ENCODE data around the gene MAGEB17. TPM values are rescaled to one million over a fixed set of nuclear protein-coding genes. Genes with fewer than 3 reads are reported as not detected.
"Not testable (repeated sequence)": the region's sequence is repeated elsewhere in the genome, so short reads cannot be mapped to it uniquely, and the experiment has no call there.

The MAGEB17 gene
- polyA plus RNA-seq, 1 of the 3 experiments (the other 2 are of a cell fraction) = 0.13 TPM

DNA sequence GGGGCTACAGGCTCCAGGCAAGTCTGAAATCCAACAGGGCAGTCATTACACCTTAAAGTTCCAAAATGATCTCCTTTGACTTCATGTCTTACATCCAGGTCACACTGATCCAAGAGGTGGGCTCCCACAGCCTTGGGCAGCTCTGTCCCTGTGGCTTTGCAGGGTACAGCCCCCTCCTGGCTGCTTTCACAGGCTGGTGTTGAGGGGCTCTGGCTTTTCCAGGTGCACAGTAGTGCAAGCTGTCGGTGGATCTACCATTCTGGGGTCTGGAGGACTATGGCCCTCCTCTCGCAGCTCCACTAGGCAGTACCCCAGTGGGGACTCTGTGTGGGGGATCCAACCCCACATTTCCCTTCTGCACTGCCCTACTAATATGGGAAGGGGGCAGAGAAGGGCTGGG, 6.1 kb upstream of the MAGEB17 start:
- H2AFZ ChIP-seq (ENCODE audit: low read depth); H3K4me3 ChIP-seq (ENCODE audit: low read depth in 2 of 2, low read length in 1 of 2); H3K36me3 ChIP-seq (replicated peaks in 1 of 2; ENCODE audit: control insufficient read depth in 1 of 2, insufficient read depth in 2 of 2, low read length in 1 of 2); H3K79me2 ChIP-seq (ENCODE audit: insufficient read depth); H3K9me3 ChIP-seq; H3K27me3 ChIP-seq (ENCODE audit: insufficient read depth); H3K9me2 ChIP-seq; POLR2A ChIA-PET; DNase-seq; H4K20me1 ChIP-seq (ENCODE audit: insufficient read depth): not testable (repeated sequence)
- Histone ChIP-seq H3K4me2 (peak overlapping the region; percentile 33), H3K9ac (peak overlapping the region; percentile 36; the same call in 1 of the 2 replicates), H3K27ac (ENCODE audit: low read depth in 2 of 2, low read length in 1 of 2) (peak overlapping the region; percentile 24 to 82; a peak in 3 of 4 replicates), H3K4me1 (ENCODE audit: control insufficient read depth in 1 of 2, insufficient read depth in 2 of 2, low read depth in 1 of 2, low read length in 1 of 2) (peaks cover 0 to 19% of the 10 kb centered on the region in 2 experiments; a peak in 1 of 4 replicates), H3F3A (replicated peaks; ENCODE audit: insufficient read depth) (peaks cover 16% of the 10 kb centered on the region)
- CTCF ChIA-PET = interaction anchor here (1.0 kb wide), 1 partner anchor 12 kb away, joined by 3 read pairs; no protein-coding TSS in a partner anchor
- WGBS (ENCODE audit: low lambda C conversion rate) = no CpG with 5 or more reads among the region's 2 CpGs

DNA sequence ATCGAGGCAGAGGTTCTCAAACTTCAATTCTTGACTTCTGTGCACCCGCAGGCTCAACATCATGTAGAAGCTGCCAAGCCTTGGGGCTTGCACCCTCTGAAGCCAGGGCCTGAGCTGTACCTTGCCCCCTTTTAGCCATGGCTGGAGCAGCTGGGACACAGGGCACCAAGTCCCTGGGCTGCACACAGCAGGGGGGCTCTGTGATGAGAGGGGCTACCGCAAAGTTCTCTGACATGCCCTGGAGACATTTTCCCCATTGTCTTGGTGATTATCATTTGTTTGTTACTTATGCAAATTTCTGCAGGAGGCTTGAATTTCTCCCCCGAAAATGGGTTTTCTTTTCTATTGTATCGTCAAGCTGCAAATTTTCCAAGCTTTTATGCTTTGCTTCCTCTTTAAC, 4.9 kb upstream of the MAGEB17 start:
- Histone ChIP-seq H3K36me3 (replicated peaks in 1 of 2; ENCODE audit: control insufficient read depth in 1 of 2, insufficient read depth in 2 of 2, low read length in 1 of 2) (no peaks in the 10 kb centered on the region), H3K79me2 (ENCODE audit: insufficient read depth) (no peaks in the 10 kb centered on the region)

DNA sequence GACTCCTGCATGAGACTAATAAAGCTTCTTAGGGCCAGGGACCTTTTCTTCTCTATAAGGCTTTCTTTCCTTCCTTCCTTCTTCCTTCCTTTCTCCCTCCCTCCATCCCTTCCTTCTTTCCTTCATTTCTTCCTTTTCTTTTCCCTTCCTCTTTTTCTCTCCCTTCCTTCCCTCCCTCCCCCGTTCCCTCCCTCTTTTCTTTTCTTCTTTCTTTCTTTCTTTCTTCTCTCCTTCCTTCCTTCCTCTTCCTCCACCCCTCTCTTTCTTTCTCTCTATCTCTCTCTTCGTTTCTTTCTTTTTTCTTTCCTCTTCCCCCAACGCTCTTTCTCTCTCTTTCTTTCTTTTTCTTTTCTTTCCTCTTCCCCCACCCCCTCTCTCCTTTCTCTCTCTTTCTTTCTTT, 2.5 kb upstream of the MAGEB17 start:
- 43% methylated on average over 3 of the region's 3 CpGs for WGBS (ENCODE audit: low lambda C conversion rate)
- POLR2A ChIA-PET = no interaction called here
- no peak overlapping the region for H3K4me3 ChIP-seq (ENCODE audit: low read depth in 2 of 2, low read length in 1 of 2)
- TF ChIP-seq, protein P1, sequence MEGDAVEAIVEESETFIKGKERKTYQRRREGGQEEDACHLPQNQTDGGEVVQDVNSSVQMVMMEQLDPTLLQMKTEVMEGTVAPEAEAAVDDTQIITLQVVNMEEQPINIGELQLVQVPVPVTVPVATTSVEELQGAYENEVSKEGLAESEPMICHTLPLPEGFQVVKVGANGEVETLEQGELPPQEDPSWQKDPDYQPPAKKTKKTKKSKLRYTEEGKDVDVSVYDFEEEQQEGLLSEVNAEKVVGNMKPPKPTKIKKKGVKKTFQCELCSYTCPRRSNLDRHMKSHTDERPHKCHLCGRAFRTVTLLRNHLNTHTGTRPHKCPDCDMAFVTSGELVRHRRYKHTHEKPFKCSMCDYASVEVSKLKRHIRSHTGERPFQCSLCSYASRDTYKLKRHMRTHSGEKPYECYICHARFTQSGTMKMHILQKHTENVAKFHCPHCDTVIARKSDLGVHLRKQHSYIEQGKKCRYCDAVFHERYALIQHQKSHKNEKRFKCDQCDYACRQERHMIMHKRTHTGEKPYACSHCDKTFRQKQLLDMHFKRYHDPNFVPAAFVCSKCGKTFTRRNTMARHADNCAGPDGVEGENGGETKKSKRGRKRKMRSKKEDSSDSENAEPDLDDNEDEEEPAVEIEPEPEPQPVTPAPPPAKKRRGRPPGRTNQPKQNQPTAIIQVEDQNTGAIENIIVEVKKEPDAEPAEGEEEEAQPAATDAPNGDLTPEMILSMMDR (IDR thresholded peaks at IDR 0.05) = no peak
- TF ChIP-seq, protein P2, sequence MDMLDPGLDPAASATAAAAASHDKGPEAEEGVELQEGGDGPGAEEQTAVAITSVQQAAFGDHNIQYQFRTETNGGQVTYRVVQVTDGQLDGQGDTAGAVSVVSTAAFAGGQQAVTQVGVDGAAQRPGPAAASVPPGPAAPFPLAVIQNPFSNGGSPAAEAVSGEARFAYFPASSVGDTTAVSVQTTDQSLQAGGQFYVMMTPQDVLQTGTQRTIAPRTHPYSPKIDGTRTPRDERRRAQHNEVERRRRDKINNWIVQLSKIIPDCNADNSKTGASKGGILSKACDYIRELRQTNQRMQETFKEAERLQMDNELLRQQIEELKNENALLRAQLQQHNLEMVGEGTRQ (IDR thresholded peaks at IDR 0.05; ENCODE audit: borderline replicate concordance, low read depth, low read length) = no peak
- no peak for TF ChIP-seq SIN3A (IDR thresholded peaks at IDR 0.05; ENCODE audit: borderline replicate concordance, low read depth, low read length)
- no peak for TF ChIP-seq JUND (IDR thresholded peaks at IDR 0.05)
- TF ChIP-seq NRF1 (IDR thresholded peaks at IDR 0.05; ENCODE audit: low read depth, low read length) = no peak
- no peak for TF ChIP-seq SMC3 (IDR thresholded peaks at IDR 0.05; ENCODE audit: low read depth, low read length)
- no peak for TF ChIP-seq RAD21 (IDR thresholded peaks at IDR 0.05; ENCODE audit: low read length)
- no peak for TF ChIP-seq CHD2 (IDR thresholded peaks at IDR 0.05; ENCODE audit: low read length, partially characterized antibody)
- no peak for TF ChIP-seq GABPA (IDR thresholded peaks at IDR 0.05; ENCODE audit: low read depth)
- TF ChIP-seq MEF2A (IDR thresholded peaks at IDR 0.05; ENCODE audit: borderline replicate concordance, low read depth) = no peak
- no peak for TF ChIP-seq FOXM1 (IDR thresholded peaks at IDR 0.05; ENCODE audit: low read depth)

More for the DNA sequence above, 4.9 kb upstream of the MAGEB17 start:
- no peak for DNase-seq
- no peak overlapping the region for H2AFZ ChIP-seq (ENCODE audit: low read depth)
- no peak overlapping the region for H3K27ac ChIP-seq (ENCODE audit: low read depth in 2 of 2, low read length in 1 of 2)
- H4K20me1 ChIP-seq (ENCODE audit: insufficient read depth) = no peaks in the 10 kb centered on the region
- 91% methylated on average over 3 of the region's 5 CpGs for WGBS (ENCODE audit: low lambda C conversion rate)
- no peaks in the 10 kb centered on the region for H3K27me3 ChIP-seq (ENCODE audit: insufficient read depth)
- H3K9ac ChIP-seq = no peak overlapping the region
- CTCF ChIA-PET = no interaction called here
- H3K9me2 ChIP-seq = no peaks in the 10 kb centered on the region
- H3F3A ChIP-seq (replicated peaks; ENCODE audit: insufficient read depth) = peaks cover 16% of the 10 kb centered on the region
- no peak overlapping the region for H3K4me3 ChIP-seq (ENCODE audit: low read depth in 2 of 2, low read length in 1 of 2)
- no peak overlapping the region for H3K4me2 ChIP-seq
- POLR2A ChIA-PET = no interaction called here
- no peaks in the 10 kb centered on the region for H3K9me3 ChIP-seq
- TF ChIP-seq RFX5 (IDR thresholded peaks at IDR 0.05; ENCODE audit: low read length) (no peak), TAF1 (IDR thresholded peaks at IDR 0.05; ENCODE audit: borderline replicate concordance, low read depth, low read length) (no peak)
- TF ChIP-seq, protein P2 (IDR thresholded peaks at IDR 0.05; ENCODE audit: borderline replicate concordance, low read depth, low read length) = no peak
- TF ChIP-seq, protein P3, sequence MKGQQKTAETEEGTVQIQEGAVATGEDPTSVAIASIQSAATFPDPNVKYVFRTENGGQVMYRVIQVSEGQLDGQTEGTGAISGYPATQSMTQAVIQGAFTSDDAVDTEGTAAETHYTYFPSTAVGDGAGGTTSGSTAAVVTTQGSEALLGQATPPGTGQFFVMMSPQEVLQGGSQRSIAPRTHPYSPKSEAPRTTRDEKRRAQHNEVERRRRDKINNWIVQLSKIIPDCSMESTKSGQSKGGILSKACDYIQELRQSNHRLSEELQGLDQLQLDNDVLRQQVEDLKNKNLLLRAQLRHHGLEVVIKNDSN (IDR thresholded peaks at IDR 0.05; ENCODE audit: borderline replicate concordance, low read depth) = no peak
- H3K4me1 ChIP-seq (ENCODE audit: control insufficient read depth in 1 of 2, insufficient read depth in 2 of 2, low read depth in 1 of 2, low read length in 1 of 2) = peaks cover 0 to 19% of the 10 kb centered on the region in 2 experiments; a peak in 1 of 4 replicates

More for the DNA sequence above, 2.5 kb upstream of the MAGEB17 start:
- Histone ChIP-seq H3K4me2 (no peak overlapping the region), H3K27ac (ENCODE audit: low read depth in 2 of 2, low read length in 1 of 2) (no peak overlapping the region), H3K27me3 (ENCODE audit: insufficient read depth) (no peaks in the 10 kb centered on the region), H3K9me3 (no peaks in the 10 kb centered on the region), H3K36me3 (replicated peaks in 1 of 2; ENCODE audit: control insufficient read depth in 1 of 2, insufficient read depth in 2 of 2, low read length in 1 of 2) (no peaks in the 10 kb centered on the region), H3K9ac (no peak overlapping the region), H3K4me1 (ENCODE audit: control insufficient read depth in 1 of 2, insufficient read depth in 2 of 2, low read depth in 1 of 2, low read length in 1 of 2) (peaks cover 0 to 19% of the 10 kb centered on the region in 2 experiments; a peak in 1 of 4 replicates), H3F3A (replicated peaks; ENCODE audit: insufficient read depth) (peaks cover 8% of the 10 kb centered on the region), H4K20me1 (ENCODE audit: insufficient read depth) (no peaks in the 10 kb centered on the region), H3K9me2 (no peaks in the 10 kb centered on the region), H2AFZ (ENCODE audit: low read depth) (no peak overlapping the region), H3K79me2 (ENCODE audit: insufficient read depth) (no peaks in the 10 kb centered on the region)
- CTCF ChIA-PET = no interaction called here
- no peak for DNase-seq
